MM.1S (cell line): ENCODE results near the gene SMC1B.
"Not testable (repeated sequence)": the region's sequence is repeated elsewhere in the genome, so short reads cannot be mapped to it uniquely, and the experiment has no call there.

ENCODE experiments used
- DNase-seq: peaks from one replicate; pipeline ENCODE4 v3.0.0-alpha.2; 2015
- H2AFZ ChIP-seq: fragments of 300-600 bp; sonication (generic); 2 replicates; pipeline ENCODE4 v1.6.0; 2016; ENCODE audit warnings: antibody characterized with exemption, low read length
- H3F3A ChIP-seq: fragments of 300-600 bp; sonication (generic); 2 replicates; pipeline ENCODE4 v1.6.1; 2016; ENCODE audit warnings: mild to moderate bottlenecking, antibody characterized with exemption, low read length, moderate library complexity, mixed read lengths; ENCODE audit not compliant: insufficient read depth
- H3K27ac ChIP-seq: fragments of 300-600 bp; sonication (generic); 2 replicates; pipeline ENCODE4 v1.5.1; 2016; ENCODE audit warnings: mild to moderate bottlenecking, low read length
- H3K27me3 ChIP-seq: fragments of 300-600 bp; sonication (generic); replicated peaks from 2 replicates; pipeline ENCODE4 v1.6.0; 2016; ENCODE audit warnings: low read length; ENCODE audit not compliant: insufficient read depth
- H3K36me3 ChIP-seq: fragments of 300-600 bp; sonication (generic); replicated peaks from 2 replicates; pipeline ENCODE4 v1.6.1; 2016; ENCODE audit warnings: mild to moderate bottlenecking, low read length, mixed read lengths; ENCODE audit not compliant: insufficient read depth
- H3K4me1 ChIP-seq: fragments of 300-600 bp; sonication (generic); 2 replicates; pipeline ENCODE4 v1.6.1; 2016; ENCODE audit warnings: low read length, mixed read lengths
- H3K4me2 ChIP-seq: fragments of 300-600 bp; sonication (generic); 2 replicates; pipeline ENCODE4 v1.6.0; 2016; ENCODE audit warnings: low read depth, low read length
- H3K4me3 ChIP-seq: fragments of 300-600 bp; sonication (generic); 2 replicates; pipeline ENCODE4 v1.5.1; 2016; ENCODE audit warnings: low read length, mixed read lengths
- H3K79me2 ChIP-seq: fragments of 300-600 bp; sonication (generic); 2 replicates; pipeline ENCODE4 v1.6.1; 2016; ENCODE audit warnings: mixed run types, low read length, mixed read lengths
- H3K9ac ChIP-seq: fragments of 300-600 bp; sonication (generic); 2 replicates; pipeline ENCODE4 v1.6.1; 2016; ENCODE audit warnings: low read length, mixed read lengths
- H3K9me2 ChIP-seq: fragments of 300-600 bp; sonication (generic); replicated peaks from 2 replicates; pipeline ENCODE4 v1.6.1; 2016; ENCODE audit warnings: mild to moderate bottlenecking, low read length, mixed read lengths; ENCODE audit not compliant: insufficient read depth
- H3K9me3 ChIP-seq: fragments of 300-600 bp; sonication (generic); replicated peaks from 2 replicates; pipeline ENCODE4 v1.6.1; 2016; ENCODE audit warnings: mild to moderate bottlenecking, low read length, mixed read lengths; ENCODE audit not compliant: insufficient read depth
- H4K20me1 ChIP-seq: fragments of 300-600 bp; sonication (generic); 2 replicates; pipeline ENCODE4 v1.6.1; 2016; ENCODE audit warnings: mild to moderate bottlenecking, low read length, moderate library complexity, mixed read lengths; ENCODE audit not compliant: insufficient read depth
- CTCF ChIP-seq: fragments of 300-600 bp; sonication (generic); IDR thresholded peaks from 2 replicates; pipeline ENCODE4 v1.5.1; 2016; ENCODE audit warnings: antibody characterized with exemption, low read length, mixed read lengths
- EZH2 ChIP-seq: fragments of 300-600 bp; sonication (generic); optimal IDR thresholded peaks from 2 replicates; pipeline ENCODE3; 2017; ENCODE audit warnings: low read depth, mild to moderate bottlenecking, antibody characterized with exemption, low read length, mixed read lengths
- EZH2phosphoT487 ChIP-seq: fragments of 300-600 bp; sonication (generic); IDR thresholded peaks from 2 replicates; pipeline ENCODE4 v1.6.1; 2018; ENCODE audit warnings: antibody characterized with exemption, low read length

Gene SMC1B

GRCh38 chr22:45451972-45452371 is 38.6 kb upstream of the SMC1B start:
- H3K4me1 ChIP-seq = no peaks in the 10 kb centered on the region
- H4K20me1 ChIP-seq = no peaks in the 10 kb centered on the region
- H3K9me3 ChIP-seq = no peaks in the 10 kb centered on the region
- no peak overlapping the region for H3K27ac ChIP-seq
- H3K9me2 ChIP-seq = no peaks in the 10 kb centered on the region
- no peaks in the 10 kb centered on the region for H3K79me2 ChIP-seq
- H3K4me2 ChIP-seq = no peak overlapping the region
- H3K4me3 ChIP-seq = no peak overlapping the region
- no peaks in the 10 kb centered on the region for H3F3A ChIP-seq
- no peak for DNase-seq
- H3K27me3 ChIP-seq = peaks cover 96% of the 10 kb centered on the region
- no peak overlapping the region for H3K9ac ChIP-seq
- TF ChIP-seq EZH2phosphoT487 = no peak
- no peak for TF ChIP-seq CTCF
- TF ChIP-seq EZH2 = no peak
- no peaks in the 10 kb centered on the region for H3K36me3 ChIP-seq
- H2AFZ ChIP-seq = no peak overlapping the region

GRCh38 chr22:45450921-45451651 is 37.7 kb upstream of the SMC1B start:
- Histone ChIP-seq H3F3A (no peaks in the 10 kb centered on the region), H3K9ac (no peak overlapping the region), H3K4me2 (no peak overlapping the region), H3K9me3 (no peaks in the 10 kb centered on the region), H3K4me1 (no peaks in the 10 kb centered on the region), H3K27ac (no peak overlapping the region), H3K9me2 (no peaks in the 10 kb centered on the region), H3K4me3 (no peak overlapping the region), H4K20me1 (no peaks in the 10 kb centered on the region), H3K36me3 (no peaks in the 10 kb centered on the region), H2AFZ (no peak overlapping the region), H3K27me3 (peaks cover 96% of the 10 kb centered on the region), H3K79me2 (no peaks in the 10 kb centered on the region)
- no peak for DNase-seq
- TF ChIP-seq EZH2phosphoT487 = no peak
- TF ChIP-seq CTCF = no peak
- no peak for TF ChIP-seq EZH2

GRCh38 chr22:45450101-45450785 is 36.8 kb upstream of the SMC1B start:
- no peaks in the 10 kb centered on the region for H3F3A ChIP-seq
- no peaks in the 10 kb centered on the region for H3K9me2 ChIP-seq
- no peak overlapping the region for H3K27ac ChIP-seq
- DNase-seq = no peak
- H2AFZ ChIP-seq = no peak overlapping the region
- no peaks in the 10 kb centered on the region for H4K20me1 ChIP-seq
- H3K4me3 ChIP-seq = no peak overlapping the region
- H3K79me2 ChIP-seq = no peaks in the 10 kb centered on the region
- H3K9ac ChIP-seq = no peak overlapping the region
- H3K4me1 ChIP-seq = no peaks in the 10 kb centered on the region
- TF ChIP-seq EZH2phosphoT487 (no peak), CTCF (no peak), EZH2 (no peak)
- H3K36me3 ChIP-seq = no peaks in the 10 kb centered on the region
- no peak overlapping the region for H3K4me2 ChIP-seq
- peaks cover 96% of the 10 kb centered on the region for H3K27me3 ChIP-seq
- H3K9me3 ChIP-seq = no peaks in the 10 kb centered on the region

- not testable (repeated sequence) for H3K79me2 ChIP-seq, DNase-seq, H3K4me2 ChIP-seq, H3K4me1 ChIP-seq, H4K20me1 ChIP-seq, H3K36me3 ChIP-seq, H3K27ac ChIP-seq, H3K9ac ChIP-seq, H3K9me2 ChIP-seq, H3K9me3 ChIP-seq, H3F3A ChIP-seq, H2AFZ ChIP-seq, H3K4me3 ChIP-seq
- peaks cover 93% of the 10 kb centered on the region for H3K27me3 ChIP-seq
Measured at GRCh38 chr22:45449442-45449841, 36.0 kb upstream of the SMC1B start.
